ENCODE results near the gene ANO4. TPM values are rescaled to one million over a fixed set of nuclear protein-coding genes. Genes with fewer than 3 reads are reported as not detected.

The ANO4 gene
- total RNA-seq: 2.0 and 15.7 TPM in 2 replicates

GRCh38 chr12:100794441-100795173 lies at the start of gene ANO4:
ANO4 (plus strand) TSS chr12:100794776; CDS start chr12:100901786, 107,010 bp downstream.

Other genes with a start within 250 kb of the ANO4 start
- 4.5 and 18.4 TPM in 2 replicates for gene GAS2L3, start 221.1 kb upstream of the ANO4 start, total RNA-seq